ENCODE results near the gene SLC12A3.
"Not testable (repeated sequence)": the region's sequence is repeated elsewhere in the genome, so short reads cannot be mapped to it uniquely, and the experiment has no call there.

Gene SLC12A3

DNA sequence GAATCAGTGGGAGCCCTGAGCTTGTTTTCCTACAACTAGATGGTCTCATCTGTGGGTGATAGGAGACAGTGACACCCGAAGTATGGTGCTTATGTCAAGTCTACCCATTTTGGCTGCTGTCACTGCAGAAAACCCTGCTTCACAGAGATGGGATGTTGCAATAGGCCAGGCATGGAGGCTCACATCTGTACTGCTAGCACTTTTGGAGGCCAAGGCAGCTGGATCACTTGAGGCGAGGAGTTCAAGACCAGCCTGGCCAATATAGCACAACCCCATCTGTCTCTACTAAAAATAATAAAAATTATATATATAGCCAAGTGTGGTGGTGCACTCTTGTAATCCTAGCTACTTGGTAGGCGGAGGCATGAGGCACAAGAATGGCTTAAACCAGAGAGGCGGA, 64.6 kb downstream of the SLC12A3 start:
- no peak for DNase-seq

DNA sequence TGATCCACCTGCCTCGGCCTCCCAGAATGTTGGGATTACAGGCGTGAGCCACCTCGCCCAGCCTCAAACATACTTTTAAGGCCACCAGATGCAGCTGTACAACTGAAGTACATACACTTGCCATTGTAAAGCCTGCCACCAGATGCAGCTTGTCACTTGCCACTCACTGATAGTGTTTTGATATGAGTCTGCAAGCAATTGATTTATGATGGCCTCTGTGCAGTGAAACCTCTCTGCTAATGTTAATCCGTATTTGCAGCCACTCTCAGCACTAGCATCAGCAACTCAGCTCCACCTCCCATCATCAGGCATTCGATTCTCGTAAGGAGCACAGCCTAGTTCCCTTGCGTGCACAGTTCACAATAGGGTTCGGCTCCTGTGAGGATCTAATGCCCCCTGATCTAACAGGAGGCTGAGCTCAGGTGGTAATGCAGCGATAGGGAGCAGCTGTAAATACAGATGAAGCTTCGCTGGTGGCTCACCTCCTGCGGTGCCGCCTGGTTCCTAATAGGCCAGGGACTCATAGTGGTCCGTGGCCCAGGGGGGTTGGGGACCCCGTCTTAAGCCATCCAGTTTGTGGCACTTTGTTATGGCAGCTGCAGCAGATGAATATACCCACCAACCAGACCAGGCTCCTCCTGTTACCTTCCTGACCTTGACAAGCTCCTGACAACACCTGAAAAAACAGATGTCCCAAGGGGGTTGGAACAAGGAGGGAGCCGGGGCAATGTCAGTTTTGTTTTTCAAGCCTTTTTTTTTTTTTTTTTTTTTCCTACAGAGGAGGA, 65.7 kb downstream of the SLC12A3 start:
- DNase-seq: no peak

DNA sequence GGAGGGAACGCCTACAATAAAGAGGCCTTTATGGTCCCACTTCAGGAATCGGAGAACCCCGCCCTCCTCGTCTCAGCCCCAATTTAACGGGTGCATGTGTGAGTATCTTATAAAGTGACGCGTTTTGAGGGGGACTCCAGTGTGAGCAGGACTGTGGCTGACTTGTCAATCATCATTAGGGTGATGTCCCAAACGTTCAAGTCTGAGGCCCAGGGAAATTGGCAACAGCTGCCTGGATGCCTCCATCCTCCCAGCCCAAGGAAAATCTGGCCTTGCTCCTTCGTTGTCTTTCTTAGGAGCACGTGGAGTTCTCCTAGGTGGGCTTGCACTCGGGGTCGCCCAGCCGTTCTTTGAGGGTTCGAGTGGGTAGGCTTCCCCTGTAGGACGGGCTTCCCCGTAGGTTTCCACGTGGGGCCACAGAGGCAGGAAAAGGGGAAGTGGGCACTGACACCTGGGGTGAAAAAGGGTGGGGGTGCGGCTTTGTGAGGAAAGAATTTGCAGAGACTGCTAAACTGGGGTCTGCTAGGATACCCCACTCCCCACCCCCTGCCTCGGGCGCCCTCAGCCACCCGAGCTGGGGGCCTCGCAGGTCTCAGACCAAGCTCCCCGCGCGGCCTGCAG, 66.4 kb downstream of the SLC12A3 start:
- DNase-seq: no peak

DNA sequence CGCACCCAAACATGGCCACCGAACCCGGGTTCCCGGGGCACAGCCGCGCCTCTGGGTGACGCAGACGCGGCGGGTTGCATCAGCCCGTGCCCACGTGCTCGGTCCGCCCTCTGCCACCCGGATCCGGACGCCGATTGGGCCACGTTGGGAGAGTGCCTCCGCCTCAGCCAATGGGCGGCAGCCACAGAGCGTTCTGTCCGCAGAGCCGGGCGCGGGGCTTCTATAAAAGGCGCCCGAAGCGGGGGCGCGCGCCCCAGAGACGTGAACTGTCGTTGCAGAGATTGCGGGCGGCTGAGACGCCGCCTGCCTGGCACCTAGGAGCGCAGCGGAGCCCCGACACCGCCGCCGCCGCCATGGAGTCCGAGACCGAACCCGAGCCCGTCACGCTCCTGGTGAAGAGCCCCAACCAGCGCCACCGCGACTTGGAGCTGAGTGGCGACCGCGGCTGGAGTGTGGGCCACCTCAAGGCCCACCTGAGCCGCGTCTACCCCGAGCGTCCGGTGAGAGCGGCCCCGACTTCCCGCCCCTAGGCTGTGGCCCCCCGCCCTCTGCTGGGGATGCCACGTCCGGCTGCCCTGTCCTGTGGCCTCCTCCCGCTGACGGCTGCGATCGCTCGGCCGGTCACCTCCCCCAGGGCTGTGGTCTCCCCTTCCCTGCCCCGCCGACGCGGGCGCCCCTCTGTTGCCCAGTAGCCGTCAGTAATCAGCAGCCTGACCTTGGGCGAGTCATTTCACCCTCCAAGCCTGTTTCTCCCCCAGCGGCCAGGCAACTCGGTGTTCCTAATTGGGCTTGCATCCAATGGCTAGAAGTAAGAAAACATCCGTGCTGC, 67.1 kb downstream of the SLC12A3 start, which contains the start of gene HERPUD1:
Gene HERPUD1, plus strand, starts transcription at position 251 of the 829 bp plus-strand sequence. Its CDS starts 103 bp downstream, at position 354.
- peak; percentile 97 for DNase-seq

DNA sequence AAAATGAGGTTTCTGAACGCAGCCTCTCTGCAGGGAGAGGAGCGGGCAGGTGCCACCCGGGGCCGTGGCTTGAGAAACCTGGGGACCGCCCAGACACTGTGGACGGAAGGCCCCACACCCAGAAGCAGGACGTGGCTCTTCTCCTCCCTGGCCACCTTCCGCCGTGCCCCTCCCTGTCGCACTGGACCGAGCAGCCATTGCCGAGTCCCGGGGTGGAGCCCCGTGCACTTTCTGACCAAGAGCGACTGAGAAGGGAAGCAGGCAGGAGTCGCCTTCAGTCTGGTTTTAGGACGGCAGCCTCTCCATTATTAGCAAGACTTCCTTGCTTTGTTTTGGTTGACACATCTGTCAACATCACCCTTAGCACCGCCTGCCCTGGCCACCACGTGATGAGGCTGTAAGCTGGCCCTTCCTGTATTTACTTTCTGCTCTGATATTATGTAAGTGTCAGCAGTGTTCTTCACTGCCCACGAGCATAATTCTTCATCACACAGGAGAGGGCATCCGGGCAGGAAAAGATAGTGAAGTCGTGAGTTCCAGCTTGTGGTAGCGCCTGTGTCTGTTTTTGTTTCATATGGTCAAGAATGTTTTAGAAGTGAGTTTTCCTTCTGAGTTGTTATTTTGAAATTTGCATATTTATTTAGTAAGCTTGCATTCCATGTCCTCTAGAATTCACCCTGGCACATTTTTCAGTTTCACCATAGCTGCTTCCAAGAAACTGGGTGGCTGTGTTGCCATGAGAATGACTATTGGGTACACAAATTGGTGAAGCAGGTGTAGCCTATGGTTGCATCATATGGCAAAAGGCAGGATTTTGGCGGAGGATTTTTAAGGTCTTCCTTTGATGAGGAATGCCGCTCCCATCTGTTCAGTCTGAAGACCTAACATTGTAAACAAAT, 68.0 kb downstream of the SLC12A3 start:
- peak; percentile 70 for DNase-seq

DNA sequence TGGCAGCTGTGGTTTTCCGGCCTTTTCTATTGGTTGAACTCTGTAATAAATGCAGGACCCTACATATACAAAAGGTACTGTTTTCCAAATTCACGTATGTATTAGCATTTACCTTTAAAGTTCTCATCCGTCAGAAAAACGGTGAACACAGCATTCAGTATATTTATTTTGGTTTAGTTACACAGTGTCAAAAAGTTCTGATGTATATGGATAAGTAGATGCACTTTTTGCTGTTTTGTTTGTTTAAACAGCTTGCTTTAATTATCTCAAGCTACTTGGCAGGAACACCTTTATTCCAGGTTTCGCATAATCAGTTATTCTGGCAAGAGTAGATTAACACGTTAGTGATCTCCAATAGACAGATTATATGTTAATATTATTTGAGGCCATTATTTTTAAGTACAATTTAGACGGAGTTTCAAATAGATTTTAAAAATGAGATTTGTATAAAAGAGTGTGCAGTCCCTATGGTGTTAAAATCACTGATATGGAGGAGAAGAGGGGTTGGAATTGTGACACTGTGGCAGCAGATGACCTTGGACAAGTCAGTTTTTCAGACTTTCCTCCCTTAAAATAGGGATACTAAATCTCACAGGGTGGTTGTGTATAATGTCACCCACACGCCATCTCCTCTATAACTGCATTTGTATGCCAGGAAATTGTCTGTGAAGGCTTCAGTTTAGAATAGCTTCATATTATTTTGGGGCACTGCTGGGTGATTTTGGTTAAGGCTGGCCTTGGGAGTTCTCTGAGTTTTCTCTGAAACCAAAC, 69.0 kb downstream of the SLC12A3 start:
- no peak for DNase-seq

DNA sequence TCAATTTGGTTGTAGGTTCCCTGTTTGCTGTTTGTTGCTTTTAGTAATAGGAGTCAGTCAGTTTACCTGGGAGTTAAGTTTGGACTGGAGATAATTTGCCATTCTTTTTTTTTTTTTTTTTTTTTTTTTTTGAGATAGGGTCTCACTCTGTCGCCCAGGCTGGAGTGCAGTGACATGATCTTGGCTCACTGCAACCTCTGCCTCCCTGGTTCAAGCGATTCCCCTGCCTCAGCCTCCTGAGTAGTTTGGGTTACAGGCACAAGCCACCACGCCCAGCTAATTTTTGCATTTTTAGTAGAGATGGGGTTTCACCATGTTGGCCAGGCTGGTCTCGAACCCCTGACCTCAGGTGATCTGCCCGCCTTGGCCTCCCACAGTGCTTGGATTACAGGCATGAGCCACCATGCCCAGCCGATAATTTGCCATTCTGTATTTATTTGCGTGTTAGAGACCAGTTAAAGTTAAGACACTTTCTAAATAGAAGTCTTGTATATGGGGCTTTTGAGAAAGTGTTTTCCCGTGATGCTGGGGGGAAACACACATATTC, 69.7 kb downstream of the SLC12A3 start:
- not testable (repeated sequence) for DNase-seq

DNA sequence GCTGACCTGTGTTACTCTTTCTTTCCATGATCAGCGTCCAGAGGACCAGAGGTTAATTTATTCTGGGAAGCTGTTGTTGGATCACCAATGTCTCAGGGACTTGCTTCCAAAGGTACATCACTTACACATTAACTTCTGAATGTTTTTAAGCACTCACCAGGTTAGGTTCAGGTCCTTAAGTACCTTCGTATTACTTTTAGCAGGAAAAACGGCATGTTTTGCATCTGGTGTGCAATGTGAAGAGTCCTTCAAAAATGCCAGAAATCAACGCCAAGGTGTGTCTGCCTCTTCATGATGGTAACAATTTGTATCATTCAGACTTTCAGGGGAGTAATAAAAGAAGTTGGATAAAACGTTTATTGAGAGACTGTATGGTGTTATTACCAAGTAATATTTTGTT, 70.2 kb downstream of the SLC12A3 start:
- no peak for DNase-seq

DNA sequence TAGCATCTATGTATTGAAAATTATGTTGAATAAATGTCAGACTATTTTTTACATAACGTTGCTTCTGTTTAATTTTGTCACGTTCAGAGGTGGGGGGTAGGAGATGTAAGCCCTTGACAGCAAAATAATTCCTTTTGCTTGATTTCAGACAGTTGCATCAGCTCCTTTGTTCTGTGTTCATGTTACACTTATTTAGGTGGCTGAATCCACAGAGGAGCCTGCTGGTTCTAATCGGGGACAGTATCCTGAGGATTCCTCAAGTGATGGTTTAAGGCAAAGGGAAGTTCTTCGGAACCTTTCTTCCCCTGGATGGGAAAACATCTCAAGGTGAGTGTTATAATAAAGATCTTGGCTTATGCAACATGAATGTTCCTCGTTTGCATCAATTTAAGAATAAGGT, 71.5 kb downstream of the SLC12A3 start:
- peak; percentile 41 for DNase-seq

DNA sequence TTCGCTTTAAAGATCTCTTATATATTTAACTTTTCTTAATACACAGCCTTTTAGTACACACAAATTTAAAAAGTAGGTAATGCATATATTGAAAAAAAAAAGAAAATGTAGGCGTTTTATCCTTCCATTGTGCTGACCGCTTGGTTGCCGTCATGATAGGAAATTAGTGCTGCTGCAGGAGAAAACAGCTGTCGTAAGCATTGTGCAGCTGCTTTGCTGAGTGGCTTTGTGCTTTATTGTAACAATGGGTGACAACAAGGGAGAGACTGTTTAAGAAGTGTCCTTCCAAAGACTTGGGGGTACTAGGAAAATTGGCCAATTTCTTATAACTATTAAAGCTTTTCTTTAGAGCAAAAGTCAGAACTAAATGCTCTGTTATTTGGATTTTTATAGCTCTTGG, 71.9 kb downstream of the SLC12A3 start:
- DNase-seq: no peak

DNA sequence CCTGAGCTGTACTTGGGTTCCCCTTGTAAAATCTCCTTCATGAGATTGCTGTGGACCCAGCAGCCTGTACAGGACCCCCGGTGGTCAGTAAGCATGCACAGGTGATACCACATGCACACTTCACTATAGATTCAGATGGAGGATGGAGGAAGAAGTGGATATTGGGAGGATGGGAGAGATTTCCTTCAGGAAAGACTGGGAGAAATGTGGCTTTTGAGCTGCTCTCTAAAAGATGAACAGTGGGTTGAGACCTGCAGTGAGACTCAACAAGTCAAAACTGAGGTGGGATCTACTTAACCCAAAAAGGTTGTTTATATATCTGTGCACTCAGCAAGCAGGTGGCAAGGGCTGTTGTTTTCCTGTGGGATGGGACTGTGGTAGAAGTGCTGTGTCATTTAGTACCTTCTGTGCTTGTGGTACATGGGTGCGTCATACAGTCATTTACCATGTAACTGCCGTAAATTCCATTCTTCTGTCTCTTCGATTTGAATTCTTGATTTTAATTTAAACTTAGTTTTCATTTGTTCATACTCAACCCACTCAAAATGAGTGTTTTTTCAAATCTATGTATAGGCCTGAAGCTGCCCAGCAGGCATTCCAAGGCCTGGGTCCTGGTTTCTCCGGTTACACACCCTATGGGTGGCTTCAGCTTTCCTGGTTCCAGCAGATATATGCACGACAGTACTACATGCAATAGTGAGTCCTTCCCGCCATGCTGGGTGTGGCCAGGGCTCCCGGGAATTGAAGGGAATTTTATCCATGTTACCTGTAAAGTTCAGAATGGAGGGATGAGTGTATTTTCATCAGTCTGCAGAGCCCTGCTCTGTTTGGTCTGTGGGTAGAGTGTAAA, 73.9 kb downstream of the SLC12A3 start:
- DNase-seq: no peak

DNA sequence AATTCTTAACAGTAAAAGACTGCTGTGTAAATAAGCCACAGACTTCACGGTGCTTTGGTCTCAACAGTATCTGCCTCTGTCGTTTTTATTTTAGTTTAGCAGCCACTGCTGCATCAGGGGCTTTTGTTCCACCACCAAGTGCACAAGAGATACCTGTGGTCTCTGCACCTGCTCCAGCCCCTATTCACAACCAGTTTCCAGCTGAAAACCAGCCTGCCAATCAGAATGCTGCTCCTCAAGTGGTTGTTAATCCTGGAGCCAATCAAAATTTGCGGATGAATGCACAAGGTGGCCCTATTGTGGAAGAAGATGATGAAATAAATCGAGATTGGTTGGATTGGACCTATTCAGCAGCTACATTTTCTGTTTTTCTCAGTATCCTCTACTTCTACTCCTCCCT, 74.8 kb downstream of the SLC12A3 start:
- no peak for DNase-seq

DNA sequence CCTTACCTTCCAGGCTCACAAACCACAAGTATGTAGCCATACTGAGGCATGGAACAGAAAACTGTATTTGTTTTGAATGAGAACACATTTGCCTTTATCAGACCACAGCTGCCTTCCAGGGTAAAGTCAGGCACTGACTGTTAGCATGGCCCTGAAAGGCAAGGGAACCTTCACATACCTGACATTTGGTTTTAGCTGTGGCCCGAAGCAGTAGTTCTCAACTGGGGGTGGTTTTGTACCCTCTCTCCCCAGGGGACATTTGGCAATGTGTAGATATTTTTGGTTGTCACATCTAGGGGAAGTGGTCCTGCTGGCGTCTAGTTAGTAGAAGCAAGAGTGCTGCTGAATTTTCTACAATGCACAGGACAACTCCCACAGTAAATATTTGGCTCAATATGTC, 76.1 kb downstream of the SLC12A3 start:
- no peak for DNase-seq

DNA sequence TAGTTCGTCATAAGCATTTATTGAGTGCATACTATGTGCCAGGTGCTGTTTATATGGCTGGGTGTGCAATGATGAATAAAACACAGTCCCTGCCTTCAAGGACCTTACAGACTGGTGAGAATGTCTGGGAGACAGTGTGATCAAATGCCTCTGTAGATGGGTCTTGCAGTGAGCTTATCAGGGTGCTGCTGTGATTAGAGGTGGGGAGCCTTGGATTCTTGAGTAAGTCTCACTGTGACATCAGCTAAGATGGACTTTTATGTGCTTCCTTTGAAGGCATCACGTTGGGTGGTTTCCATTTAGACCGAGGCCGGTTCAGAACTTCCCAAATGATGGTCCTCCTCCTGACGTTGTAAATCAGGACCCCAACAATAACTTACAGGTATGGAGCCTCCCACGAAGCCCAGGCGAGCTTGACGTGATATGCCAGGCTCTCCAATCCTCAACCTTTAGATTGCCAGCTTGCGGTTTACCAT, 76.9 kb downstream of the SLC12A3 start:
- DNase-seq: no peak

DNA sequence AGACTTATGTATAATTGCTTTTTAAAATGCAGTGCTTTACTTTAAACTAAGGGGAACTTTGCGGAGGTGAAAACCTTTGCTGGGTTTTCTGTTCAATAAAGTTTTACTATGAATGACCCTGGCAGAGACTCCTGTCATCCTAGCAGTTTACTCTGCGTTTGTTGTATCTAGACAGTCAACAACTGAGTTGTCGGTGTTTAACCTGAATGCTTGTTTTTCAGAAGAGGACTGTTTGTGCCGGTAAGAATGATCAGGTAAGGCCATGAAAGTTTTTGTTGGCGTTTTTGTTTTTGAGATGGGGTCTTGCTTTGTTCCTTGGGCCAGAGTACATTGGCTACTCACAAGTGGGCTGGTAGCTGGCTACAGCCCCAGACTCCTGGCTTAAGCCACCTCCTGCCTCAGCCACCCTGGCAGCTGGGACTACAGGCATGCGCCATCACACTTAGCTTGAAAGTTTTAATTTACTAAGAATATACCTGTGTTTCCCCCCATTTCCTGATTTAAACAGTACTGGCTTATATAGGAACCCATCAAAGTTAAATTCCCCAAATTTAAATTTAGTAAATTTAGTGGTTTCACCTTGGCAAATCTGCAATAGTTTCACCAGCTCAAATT, 78.9 kb downstream of the SLC12A3 start:
- no peak for DNase-seq

DNA sequence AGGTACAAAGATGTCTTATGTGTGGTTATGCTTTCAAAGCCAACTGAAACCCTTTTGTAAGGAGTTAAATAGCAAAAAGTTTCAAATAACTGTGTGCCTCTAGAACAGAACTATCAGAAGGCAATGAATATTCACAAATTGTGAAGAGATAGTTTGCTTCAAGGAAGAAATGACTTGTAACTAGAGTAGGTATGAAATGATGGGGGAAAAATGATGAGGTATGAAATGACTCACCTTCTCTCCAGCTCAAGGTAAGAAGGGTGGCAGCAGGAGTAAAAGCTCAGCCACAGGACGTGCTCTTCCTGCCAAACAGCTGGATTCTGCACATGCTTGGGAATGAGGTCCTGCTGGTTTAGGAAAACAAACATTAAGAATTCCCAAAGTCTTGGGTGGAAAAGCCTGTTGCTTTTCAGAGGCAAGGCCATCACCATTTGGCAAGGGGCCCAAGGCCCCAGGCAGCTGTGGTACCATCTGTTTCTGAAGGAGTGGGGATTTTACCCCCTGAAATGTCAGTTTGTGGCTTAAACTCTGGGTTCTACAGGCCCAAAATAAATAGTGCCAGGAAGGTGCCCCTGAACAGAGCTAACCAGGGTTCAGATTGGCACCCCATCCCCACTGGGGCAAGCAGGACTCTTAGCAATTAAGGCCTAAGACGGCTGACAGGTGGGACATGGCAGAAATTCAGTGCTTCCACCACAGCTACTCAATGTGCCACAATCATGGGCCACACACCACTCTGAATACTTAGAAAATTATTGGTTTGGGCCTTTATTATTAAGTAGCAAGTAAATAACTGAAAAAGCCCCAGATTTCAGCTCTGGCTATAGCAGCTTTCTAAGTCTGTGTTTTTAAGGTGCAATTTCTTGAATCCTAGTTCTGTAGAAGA, 80.2 kb downstream of the SLC12A3 start:
- no peak for DNase-seq

DNA sequence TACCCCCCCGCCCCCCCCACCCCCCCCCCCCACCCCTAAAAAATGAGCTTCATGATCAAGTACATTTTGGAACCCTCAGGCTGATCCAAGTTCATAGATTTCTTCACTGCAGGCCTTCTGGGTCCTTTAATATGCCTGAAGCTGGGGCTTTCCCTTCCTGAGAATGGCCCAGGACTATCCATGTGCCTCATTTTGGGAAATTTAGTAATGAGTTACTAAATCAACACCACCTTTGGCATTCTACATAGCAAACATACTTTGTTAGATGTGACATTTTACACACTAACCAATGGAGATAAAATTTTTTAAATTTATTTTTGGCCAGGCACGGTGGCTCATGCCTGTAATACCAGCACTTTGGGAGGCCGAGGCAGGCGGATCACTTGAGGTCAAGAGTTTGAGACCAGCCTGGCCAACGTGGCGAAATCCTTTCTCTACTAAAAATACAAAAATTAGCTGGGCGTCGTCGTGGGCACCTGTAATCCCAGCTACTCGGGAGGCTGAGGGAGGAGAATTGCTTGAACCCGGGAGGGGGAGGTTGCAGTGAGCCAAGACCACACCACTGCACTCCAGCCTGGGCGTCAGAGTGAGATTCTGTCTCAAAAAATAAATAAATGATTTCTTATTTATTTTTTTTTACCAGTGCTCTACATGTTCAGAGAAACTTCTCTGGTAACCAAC, 81.0 kb downstream of the SLC12A3 start:
- no peak for DNase-seq
